ENCODE results near the gene PDE10A.
"Not testable (repeated sequence)": the region's sequence is repeated elsewhere in the genome, so short reads cannot be mapped to it uniquely, and the experiment has no call there.

The PDE10A gene

DNA sequence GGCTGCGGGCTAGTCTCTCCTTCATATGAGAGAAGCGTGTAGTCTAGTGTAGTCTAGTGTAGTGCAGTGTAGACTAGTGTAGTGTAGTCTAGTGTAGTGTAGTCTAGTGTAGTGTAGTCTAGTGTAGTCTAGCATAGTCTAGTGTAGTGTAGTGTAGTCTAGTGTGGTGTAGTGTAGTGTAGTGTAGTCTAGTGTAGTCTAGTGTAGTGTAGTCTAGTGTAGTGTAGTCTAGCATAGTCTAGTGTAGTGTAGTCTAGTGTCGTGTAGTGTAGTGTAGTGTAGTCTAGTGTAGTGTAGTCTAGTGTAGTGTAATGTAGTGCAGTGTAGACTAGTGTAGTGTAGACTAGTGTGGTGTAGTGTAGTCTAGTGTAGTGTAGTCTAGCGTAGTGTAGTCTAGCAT lies 44.1 kb downstream of the PDE10A start:
- not testable (repeated sequence) for DNase-seq

DNA sequence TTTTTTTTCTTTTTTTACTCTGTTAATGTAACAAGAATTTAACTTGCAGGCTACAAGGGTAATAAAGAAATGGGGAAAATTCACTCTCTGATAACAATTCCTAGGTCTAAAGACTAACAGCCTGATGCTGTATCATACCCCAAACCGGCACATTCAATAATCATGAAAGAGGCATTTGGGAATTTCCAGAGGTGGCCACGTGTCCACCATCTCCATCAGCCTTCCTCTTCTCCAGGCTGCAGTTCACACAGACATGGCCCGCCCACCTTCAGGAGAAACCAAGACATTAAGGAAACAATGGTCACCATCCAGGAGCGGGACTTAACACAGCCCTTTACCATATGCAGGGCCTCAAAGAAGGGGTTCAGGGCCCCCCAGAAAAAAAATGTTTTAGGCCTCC lies 44.8 kb downstream of the PDE10A start:
- no peak for DNase-seq

DNA sequence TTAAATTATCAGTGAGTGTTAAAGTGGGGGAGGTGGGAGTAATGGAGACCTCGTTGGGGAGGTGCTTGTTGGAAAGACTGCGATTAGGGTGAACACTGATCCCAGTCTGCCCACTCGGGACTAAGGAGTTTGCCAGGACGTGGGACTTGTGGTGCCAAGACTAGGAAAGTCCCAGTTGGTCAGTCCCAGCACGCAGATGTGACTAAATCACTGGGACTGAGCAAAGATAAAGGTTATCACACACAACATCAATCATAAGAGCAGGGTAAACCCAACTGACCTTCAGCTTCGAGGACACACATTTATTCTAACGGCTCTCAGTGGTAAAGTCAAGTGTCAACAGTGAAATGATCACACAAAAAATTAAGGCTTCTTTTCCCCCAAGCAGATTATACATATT lies 45.5 kb downstream of the PDE10A start:
- no peak for DNase-seq

DNA sequence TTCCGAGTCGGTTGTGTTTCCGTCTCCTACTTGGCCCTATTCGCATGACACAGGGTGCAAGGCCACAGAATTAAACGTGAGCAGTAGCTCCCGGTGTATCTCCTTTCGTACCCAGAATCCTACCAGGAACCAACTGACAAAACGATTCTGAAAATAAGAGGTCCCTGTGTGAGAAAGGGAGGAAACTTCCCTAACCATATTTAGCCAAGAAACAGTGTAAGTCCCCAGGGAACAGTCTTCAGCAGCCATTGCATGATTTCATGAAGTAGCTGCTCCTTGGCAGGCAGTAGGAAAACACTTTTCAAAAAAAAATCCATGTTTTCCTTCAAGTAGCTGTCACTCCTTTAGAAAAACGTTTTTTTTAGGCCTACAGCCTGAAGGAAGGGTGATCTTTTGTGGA lies 46.9 kb downstream of the PDE10A start:
- DNase-seq = no peak

DNA sequence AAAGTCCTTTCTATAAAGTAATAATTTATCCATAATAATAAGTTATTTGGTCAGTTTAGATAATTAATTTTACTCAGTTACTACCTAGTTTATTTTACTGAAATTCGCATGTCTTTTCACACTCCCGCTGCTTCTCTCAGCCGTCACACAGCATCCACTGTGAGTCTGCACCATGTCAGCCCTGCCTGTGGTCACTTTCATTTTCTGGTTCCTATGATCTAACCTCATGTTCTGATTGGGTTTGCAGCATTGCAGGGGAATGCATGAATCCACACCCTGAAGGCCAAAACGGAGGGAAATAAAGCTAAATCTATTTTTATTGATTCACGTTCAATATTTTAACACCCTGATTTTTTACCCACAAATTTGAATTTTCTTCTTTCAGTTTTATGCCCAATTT lies 47.4 kb downstream of the PDE10A start:
- no peak for DNase-seq

DNA sequence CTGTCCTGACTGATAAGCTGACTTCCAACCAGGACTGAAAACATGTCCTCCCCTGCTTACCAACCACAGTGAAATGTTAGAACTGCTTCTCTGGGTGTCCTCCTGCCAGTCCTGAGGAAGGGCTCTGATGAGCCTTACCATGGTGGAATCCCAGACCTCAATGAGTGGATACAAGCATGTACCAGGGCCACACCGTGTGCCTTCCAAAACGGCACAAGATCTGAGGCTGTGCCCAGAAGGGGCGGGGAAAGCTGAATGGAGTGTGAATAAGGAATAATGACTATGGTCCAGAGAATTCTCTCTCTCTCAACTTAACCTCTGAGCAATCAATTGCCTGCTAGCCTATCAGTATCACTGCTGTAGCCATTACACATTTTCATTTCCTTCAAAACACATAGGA lies 51.7 kb downstream of the PDE10A start:
- no peak for DNase-seq

DNA sequence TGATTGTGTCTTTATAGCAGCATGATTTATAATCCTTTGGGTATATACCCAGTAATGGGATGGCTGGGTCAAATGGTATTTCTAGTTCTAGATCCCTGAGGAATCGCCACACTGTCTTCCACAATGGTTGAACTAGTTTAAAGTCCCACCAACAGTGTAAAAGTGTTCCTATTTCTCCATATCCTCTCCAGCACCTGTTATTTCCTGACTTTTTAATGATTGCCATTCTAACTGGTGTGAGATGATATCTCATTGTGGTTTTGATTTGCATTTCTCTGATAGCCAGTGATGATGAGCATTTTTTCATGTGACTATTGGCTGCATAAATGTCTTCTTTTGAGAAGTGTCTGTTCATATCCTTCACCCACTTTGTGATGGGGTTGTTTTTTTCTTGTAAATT lies 54.5 kb downstream of the PDE10A start:
- DNase-seq = not testable (repeated sequence)

DNA sequence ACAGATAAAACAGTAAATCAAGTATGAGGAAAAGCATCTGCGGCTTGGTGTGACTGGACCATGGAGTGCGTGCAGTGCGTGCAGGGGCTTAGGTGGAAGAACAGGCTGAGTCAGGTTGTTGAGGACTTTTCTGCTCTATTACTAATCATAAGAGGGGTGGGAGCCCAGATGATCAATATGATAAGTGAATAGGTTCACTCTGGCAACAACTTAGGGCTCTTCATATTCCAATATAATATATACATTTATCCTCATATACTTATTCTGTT lies 56.4 kb downstream of the PDE10A start:
- no peak for DNase-seq

DNA sequence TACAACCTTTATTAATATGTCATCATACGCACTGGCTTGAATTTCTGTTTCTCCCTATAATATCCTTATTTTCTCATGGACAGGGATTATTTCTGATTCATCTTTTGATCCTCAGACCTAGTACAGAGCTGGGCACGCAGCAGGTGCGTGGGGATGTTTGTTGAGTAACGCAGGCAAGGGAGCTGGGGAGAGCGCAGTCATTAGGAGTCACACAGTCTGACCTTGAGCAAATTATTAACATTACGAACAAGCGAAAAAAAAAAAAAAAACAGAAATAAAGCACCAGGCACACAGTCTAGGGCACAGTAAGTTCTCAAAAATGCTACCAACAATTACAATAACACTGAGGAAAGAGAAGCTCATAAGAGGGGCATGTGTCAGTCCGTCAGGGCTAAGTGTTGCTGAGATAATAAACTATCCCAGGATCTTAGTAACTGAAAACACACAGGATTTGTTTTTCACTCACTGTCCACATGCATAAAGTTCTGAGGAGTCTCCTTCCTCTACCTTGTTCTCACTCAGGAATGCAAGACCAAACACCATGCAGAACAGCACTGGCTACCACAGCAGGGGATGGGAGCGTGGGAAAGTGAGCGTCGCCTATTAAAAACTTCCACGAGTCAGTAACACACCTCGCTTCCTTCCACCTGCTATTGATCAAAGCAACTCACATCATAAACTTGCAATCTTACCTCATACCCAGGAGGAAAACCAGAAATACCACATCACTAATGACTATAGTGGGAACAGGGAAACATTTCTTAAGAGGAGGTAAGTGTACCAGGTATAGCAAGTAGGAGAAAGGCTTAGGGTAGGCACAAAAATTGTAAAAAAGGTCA lies 56.9 kb downstream of the PDE10A start:
- DNase-seq = no peak

DNA sequence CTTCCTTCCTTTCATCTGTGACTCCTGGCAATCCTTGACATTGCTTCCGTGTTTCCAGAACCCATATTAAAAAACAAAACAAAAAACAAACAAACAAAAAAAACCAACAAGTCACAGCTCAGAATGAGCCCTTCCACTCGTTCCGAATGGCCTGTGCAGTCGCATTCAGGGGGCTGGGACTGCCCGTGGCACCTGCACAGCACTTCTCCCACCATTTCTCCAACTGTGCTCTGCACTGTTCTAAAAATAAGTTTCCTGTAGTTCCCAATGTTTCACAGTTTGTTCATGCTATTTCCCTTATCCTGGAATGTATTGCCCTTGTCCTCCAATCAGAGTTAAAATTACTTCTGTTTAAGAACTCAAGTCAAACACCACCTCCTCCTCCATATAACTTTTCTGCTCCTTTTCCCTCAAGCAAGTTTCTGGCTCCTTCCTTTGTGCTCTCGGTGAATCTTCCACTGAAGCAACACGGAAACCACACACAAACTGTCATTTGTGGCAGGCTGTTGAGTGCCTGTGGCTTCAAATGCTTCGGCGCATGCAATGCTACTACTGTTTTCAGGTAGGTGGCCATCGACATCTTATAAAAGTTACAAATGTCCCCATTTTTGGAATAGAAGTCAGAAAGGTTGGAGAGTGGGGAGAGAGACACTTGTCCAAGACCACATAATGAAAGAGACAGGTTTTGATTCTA lies 57.7 kb downstream of the PDE10A start:
- DNase-seq = no peak

DNA sequence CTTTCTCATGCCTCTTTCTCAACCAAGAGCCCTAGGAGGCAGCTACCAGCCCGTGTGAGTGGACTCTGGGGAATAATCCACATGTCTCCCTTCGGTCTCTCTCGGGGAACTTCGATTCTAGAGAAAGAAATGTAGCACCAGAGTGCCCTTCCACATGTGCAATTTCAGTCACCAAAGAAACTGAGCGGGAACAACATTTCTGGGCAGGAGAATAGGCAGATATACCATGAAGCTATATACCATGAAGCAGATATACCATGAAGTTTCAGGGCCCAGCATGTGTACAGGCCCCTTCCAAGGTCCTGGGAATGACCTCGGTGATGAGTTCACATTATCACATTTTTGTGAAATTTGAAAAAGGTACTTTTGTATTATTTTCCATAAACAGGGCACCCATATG lies 60.8 kb downstream of the PDE10A start:
- DNase-seq = no peak

DNA sequence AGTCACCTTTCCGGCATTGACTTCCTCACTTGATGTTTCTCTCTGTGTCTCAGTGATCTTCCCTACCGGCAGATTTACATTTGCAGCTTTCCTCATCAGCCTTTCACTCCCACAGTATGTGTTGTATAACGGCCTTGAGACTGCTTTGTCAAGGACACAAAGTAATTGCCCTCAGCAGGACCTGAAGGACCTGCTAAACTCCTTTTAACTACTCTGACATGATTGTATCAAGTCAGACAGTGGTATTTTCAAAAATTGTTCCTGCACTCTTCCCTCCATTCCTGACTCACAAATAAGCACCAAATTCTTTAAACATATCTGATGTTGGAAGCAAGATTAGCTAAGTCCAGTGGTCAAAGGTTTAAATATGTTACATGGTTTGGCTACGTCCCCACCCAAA lies 62.4 kb downstream of the PDE10A start:
- no peak for DNase-seq

DNA sequence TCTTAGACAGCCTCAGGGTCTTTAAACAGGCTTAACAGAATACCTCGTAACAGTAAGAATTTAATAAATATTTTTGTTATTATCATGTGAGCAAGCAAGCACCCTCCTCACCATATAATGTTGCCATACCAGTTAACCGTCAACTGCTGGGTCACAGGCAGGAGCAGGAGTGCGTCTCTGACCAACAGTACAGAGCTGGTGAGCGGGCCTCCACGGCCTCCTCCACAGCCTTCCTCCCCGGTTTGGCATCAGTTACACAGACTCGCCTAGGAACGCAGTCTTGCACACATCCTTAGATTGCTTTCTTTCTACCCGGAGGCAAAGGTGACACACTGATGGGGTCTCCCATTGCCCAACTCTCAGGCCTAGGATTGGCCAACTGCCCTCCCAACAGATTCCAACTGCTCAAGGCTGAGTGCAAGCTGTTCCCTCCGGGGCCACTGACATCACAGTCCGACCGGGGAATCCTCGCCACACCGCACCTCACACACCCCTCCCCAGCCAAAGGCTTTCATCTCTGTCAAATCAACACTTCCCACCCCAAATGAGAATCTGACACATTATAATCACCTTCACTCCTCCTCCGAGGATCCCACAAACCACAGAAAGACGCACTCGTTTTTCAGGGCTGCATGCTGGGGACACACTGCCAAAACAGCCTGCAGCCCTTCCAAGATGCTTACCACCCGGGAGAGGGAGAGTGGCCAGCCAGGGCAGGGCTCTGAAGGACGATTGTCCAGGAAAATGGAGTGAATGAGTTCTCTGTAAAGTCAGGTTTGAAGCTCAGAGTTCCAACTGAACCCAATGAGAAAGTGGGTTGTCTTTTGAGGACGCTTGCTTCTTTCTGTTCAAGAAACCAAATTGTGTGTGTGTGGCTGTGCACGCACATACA lies 63.2 kb downstream of the PDE10A start:
- DNase-seq = no peak

DNA sequence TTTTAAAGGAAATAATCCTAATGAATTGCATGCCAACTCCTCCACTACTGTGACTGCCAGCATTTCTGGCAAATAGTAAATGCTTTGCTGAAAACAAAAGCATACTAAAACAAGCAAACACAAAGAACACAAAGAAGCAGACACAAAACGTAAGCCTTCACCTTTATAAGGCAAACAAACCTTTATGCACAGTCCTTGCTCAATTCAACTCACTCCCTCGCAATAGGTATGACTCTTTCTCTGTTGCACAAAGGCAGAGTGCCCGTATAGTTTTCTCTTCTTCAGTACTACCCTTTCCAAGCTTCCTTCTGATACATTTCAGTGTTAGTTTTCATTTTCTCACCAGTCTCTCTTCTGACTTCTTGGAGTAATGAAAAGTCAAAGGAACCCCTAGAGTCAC lies 63.9 kb downstream of the PDE10A start:
- no peak for DNase-seq

DNA sequence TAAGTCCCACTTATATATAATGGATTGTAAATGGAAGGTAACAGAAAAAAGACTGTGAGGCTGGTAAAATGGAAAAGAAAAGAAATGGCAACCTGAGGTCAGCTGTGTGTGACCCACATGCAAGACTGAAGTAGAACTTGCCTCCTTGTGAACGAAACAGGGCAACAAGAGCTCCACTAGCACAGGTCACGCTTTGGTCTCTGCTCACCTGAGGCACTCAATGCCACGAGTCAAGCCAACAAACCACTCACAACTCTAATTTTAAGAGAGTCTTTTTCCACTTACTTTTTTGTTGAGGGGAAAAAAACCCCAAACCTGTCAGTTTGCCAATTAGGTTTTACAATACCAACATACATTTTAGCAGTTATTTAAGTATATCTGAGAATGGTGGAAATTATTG lies 65.2 kb downstream of the PDE10A start:
- no peak for DNase-seq

DNA sequence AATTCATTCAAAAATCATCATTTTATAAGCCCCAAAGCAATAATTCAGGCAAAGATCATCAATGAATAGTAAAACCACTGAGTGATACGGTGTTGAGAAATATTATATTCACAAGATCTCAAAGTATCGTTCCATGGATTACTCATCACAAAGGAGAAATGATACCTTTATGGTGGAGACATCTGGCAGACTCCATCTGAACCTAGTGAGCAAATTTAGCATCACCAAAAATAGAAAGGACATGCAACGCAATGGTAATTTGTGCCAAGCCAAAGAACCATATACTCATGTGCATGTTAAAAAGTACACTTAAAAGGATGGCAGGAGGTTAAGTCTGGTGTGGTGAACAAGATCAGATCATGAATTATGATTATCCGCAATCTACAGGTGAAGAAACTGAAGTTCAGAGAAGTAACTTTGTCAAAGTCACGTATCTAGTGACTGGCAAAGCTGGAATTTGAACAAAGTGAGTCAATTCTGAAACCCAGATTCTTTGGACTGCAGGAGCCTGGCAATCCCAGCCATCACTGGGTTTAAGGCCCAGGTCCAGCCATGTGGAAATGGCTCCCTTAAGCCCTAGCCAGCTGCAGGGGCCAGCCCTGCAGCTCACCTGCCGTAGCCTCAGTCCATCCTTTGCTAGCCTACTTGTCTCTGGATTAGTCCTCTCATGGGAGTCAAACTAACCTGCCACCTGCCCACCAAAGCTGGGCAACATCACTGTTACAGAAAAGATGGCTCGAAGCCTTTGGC lies 68.3 kb downstream of the PDE10A start:
- no peak for DNase-seq

DNA sequence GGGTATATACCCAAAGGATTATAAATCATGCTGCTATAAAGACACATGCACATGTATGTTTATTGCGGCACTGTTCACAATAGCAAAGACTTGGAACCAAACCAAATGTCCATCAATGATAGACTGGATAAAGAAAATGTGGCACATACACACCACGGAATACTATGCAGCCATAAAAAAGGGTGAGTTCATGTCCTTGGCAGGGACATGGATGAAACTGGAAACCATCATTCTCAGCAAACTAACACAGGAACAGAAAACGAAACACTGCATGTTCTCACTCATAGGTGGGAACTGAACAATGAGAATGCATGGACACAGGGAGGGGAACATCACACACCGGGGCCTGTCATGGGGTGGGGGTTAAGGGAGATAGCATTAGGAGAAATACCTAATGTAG lies 70.1 kb downstream of the PDE10A start:
- not testable (repeated sequence) for DNase-seq

DNA sequence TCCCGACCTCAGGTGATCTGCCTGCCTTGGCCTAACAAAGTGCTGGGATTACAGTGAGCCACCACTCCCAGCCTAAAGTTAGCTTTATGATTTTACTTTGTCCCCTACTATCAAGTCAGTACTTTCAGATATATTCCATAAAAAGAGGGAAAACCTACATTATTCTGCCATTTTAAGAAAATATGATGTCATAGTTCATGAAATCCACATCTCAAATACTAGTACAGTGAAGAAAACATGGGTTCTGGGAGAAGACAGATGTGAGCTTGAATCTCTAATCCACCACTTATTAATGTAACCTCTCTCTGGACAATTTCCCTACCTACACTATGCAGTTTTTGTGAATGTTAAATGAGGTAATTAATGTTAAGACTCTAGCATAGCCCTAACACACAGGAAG lies 74.5 kb downstream of the PDE10A start:
- DNase-seq = no peak

DNA sequence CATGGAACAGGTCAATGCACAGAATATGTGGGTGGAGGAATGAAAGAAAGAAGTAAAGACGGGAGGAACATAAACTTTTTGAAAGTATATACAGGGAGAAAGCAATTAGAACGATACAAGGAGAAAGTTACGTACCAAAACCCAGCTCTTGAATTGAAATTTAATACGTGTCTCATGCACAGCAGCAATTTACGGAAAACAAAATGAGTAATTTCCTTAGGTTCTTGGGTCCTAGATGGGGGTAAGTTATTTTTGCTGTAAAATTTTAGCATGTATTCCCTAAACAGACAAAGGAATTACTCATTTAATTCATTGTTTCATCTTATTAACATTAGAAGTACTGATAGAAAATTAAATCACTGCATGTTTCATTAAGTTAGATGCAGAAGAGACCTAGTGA lies 75.8 kb downstream of the PDE10A start:
- no peak for DNase-seq

DNA sequence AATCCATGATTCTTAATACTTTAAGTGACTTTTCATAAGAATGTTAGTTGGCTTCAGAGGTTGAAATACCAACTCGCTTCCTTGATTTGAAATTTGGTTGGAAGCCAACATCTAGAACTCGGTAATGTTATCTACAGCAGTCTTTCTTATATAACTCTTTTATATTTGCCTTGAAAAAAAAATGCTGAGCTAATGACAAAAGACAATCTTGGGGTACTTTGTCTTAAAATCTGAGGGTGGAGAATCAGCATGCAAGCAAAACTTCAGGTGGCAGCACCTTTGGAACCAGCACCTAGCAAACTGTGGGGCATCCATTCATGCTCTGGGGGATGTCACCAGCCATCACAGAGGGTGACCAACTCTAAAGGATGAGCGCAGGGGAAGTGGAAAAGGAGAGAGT lies 76.3 kb downstream of the PDE10A start:
- no peak for DNase-seq

DNA sequence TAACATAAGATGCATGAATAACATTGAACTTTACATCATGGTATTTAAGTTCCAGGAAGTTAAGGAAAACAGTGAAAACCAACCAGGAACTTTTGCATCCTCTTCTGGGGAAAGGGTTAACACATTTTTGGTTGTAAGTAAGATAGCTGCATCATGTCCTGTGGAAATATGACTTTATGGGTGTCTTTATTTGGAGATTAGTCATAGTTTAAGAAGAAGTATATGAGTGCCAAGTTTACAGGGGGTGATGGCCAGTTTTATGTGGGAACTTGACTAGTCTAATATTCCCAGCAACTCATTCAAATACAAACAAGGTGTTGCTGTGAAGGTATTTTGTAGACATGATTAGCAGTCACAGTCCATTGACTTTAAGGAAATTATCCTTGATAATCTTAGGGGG lies 78.0 kb downstream of the PDE10A start:
- no peak for DNase-seq

DNA sequence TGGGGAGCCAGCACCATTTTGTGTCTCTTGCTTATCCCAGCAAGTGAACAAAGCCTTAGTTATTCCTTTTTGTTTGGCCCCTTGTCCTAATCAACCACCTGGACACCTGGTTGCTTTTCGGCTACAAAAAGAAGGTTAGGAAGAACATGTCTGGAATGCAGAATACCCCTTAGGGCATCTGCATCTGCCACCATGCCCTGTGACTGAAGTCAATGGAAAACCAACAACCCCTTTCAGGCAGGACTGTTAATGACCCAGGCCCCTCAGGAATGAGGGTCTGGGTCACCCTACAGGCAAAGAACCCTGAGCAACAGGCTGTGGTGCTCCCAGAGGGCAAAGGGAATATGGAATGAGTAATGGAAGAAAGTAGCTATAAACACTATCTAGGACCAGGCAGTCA lies 78.5 kb downstream of the PDE10A start:
- DNase-seq = no peak

DNA sequence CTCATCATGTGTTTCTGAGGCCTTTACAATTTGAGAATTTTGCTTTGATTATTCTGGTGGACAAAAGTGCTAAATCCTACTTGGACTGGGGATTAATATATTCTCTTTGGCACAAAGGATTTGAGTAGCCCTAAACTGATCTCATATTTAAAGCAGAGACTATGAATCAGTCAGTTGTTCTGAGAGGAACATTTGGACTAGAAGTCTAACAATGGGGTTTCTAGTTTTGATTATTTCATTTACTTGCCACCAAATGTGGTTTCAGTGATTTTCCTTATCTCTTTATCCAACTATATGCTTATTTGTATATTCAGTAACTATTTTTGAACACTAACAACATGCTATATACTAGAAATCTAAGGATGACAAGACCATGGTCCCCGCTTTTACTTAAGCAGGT lies 81.4 kb downstream of the PDE10A start:
- DNase-seq = no peak

Data from GDM1 (cell line).